Ascending aorta (tissue), 2 donors: ENCODE measurements around the gene AQP12A. TPM values are rescaled to one million over a fixed set of nuclear protein-coding genes. Genes with fewer than 3 reads are reported as not detected.

Experiments used
- DNase-seq, 2 donors: peaks; one replicate each; pipeline ENCODE4 v3.0.0-alpha.2; 2019; ENCODE audit warnings: low spot score in 2 of 2
- H3K27ac ChIP-seq, 2 donors: fragments of 200-600 bp; sonication (generic); one replicate each; pipeline ENCODE4 v1.5.1; 2016 to 2017; ENCODE audit warnings: mild to moderate bottlenecking in 1 of 2
- H3K27me3 ChIP-seq: fragments of 200-600 bp; sonication (generic); one replicate; pipeline ENCODE4 v1.5.1; 2017
- H3K36me3 ChIP-seq, 2 donors: fragments of 200-600 bp; sonication (generic); one replicate each; pipeline ENCODE4 v1.5.1; 2016
- H3K4me1 ChIP-seq, 2 donors: fragments of 200-600 bp; sonication (generic); one replicate each; pipeline ENCODE4 v1.5.1; 2016 to 2017; ENCODE audit warnings: mild to moderate bottlenecking in 1 of 2
- H3K4me3 ChIP-seq, 2 donors: fragments of 200-600 bp; sonication (generic); one replicate each; pipeline ENCODE4 v1.5.1; 2016 to 2017; ENCODE audit warnings: mild to moderate bottlenecking in 1 of 2
- H3K9me3 ChIP-seq, 2 donors: fragments of 200-600 bp; sonication (generic); one replicate each; pipeline ENCODE4 v1.5.1; 2016
- CTCF ChIP-seq, 3 experiments: fragments of 200-600 bp in 2 of 3; fragments of 450-650 bp in 1 of 3; sonication (generic) in 2 of 3; IDR thresholded peaks; one replicate each; pipeline ENCODE4 v1.5.1; 2016 to 2019; ENCODE audit warnings: antibody characterized with exemption in 3 of 3, mild to moderate bottlenecking in 1 of 3, moderate library complexity in 1 of 3
- intact Hi-C: fragments of 100-400 bp; cut with DNase I; formaldehyde crosslinking; loops from one replicate; pipeline ENCODE4 v1.15.1; 2023
- total RNA-seq: library from RNA; depleted of rRNA; stranded (reverse); fragments of >200 nt; gene quantifications from one replicate; pipeline ENCODE4 v1.1.0, GENCODE V29; 2016

The AQP12A gene
- total RNA-seq, 1 donor from 2014 or later: not detected

- no peaks in the 10 kb centered on the region for H3K4me1 ChIP-seq
- H3K36me3 ChIP-seq: no peaks in the 10 kb centered on the region
- peaks cover 4% of the 10 kb centered on the region for H3K27me3 ChIP-seq
- DNase-seq: no peak
- H3K9me3 ChIP-seq: no peaks in the 10 kb centered on the region
- H3K4me3 ChIP-seq: no peak overlapping the region
- no peak overlapping the region for H3K27ac ChIP-seq
- no peak for TF ChIP-seq CTCF (IDR thresholded peaks at IDR 0.05)
- intact Hi-C loops: no loop called here
These were observed 13.6 kb downstream of the AQP12A start for GRCh38 chr2:240705204-240705791.

GRCh38 chr2:240707043-240707756 is 15.5 kb downstream of the AQP12A start:
- Histone ChIP-seq H3K4me1 (no peaks in the 10 kb centered on the region), H3K4me3 (no peak overlapping the region), H3K27ac (no peak overlapping the region), H3K9me3 (no peaks in the 10 kb centered on the region), H3K27me3 (peaks cover 4% of the 10 kb centered on the region), H3K36me3 (no peaks in the 10 kb centered on the region)
- TF ChIP-seq CTCF (IDR thresholded peaks at IDR 0.05): no peak
- no peak for DNase-seq
- intact Hi-C loops: no loop called here

- intact Hi-C loops: no loop called here
- Histone ChIP-seq H3K4me3 (no peak overlapping the region), H3K36me3 (no peaks in the 10 kb centered on the region), H3K9me3 (no peaks in the 10 kb centered on the region), H3K27me3 (peaks cover 4% of the 10 kb centered on the region), H3K4me1 (no peaks in the 10 kb centered on the region), H3K27ac (no peak overlapping the region)
- no peak for DNase-seq
- TF ChIP-seq CTCF (IDR thresholded peaks at IDR 0.05): no peak
These were observed 16.2 kb downstream of the AQP12A start for GRCh38 chr2:240707821-240708220.

GRCh38 chr2:240708457-240708856 is 16.8 kb downstream of the AQP12A start:
- DNase-seq: no peak
- Histone ChIP-seq H3K4me1 (no peaks in the 10 kb centered on the region), H3K4me3 (no peak overlapping the region), H3K27ac (no peak overlapping the region), H3K36me3 (no peaks in the 10 kb centered on the region), H3K9me3 (no peaks in the 10 kb centered on the region), H3K27me3 (peaks cover 4% of the 10 kb centered on the region)
- intact Hi-C loops: no loop called here
- no peak for TF ChIP-seq CTCF (IDR thresholded peaks at IDR 0.05)

- Histone ChIP-seq H3K36me3 (no peaks in the 10 kb centered on the region), H3K27me3 (no peaks in the 10 kb centered on the region), H3K27ac (no peak overlapping the region), H3K4me1 (no peaks in the 10 kb centered on the region), H3K9me3 (no peaks in the 10 kb centered on the region), H3K4me3 (no peak overlapping the region)
- no peak for TF ChIP-seq CTCF (IDR thresholded peaks at IDR 0.05)
- no peak for DNase-seq
- intact Hi-C loops: no loop called here
These were observed 19.6 kb downstream of the AQP12A start for GRCh38 chr2:240711296-240711695.
